ENCODE measurements around the gene SHROOM3. TPM values are rescaled to one million over a fixed set of nuclear protein-coding genes. Genes with fewer than 3 reads are reported as not detected.

The SHROOM3 gene
- total RNA-seq, 2 donors from 2014 or later: 30.6 to 30.9 TPM

DNA sequence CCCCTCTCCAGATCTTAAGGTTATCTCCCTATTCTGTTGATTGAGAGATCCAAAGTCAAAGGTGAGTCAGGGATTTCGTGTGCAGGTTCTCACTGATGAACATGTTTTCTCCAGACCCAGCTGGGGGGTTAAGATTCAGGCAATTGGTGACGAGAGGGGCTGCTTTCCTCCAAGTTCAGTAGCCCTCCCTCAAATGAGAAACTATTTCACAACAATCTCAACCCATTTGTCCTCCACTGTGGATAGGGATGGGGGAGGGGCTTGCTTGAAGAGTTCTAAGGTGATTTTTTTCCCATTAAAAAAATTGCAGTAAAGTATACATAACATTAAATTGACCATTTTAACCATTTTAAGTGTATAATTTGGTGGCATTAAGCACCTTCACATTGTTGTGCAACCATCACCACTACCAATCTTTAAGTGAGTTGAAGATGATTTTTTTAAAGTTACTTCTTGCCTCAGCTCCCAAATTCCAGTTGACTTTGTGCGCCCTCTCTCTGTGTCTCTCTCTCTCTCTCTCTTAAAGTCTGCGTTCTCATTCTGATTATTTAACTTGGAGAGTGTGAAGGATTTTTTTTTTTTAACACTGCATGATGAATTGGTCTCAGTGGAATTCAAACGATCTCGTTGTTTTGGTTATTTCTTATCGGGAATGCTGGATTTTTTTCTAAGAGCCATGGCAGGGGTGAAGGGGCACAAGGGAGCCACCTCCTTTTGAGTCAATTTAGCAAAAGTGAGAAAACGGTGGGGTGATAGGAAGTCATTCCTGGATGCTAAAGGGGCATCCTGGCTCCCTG, 175.9 kb downstream of the SHROOM3 start:
- no peak for TF ChIP-seq CTCF (IDR thresholded peaks at IDR 0.05)
- Histone ChIP-seq H3K9me3 (no peaks in the 10 kb centered on the region), H3K4me3 (no peak overlapping the region), H3K4me1 (peaks cover 0 to 17% of the 10 kb centered on the region in 2 donors), H3K27me3 (no peaks in the 10 kb centered on the region), H3K27ac (peak overlapping the region; percentile 37 to 48), H3K36me3 (no peaks in the 10 kb centered on the region)
- DNase-seq (ENCODE audit: low spot score): no peak

GRCh38 chr4:76611616-76612207, 176.7 kb downstream of the SHROOM3 start:
- peaks cover 0 to 17% of the 10 kb centered on the region in 2 donors for H3K4me1 ChIP-seq
- no peak for TF ChIP-seq CTCF (IDR thresholded peaks at IDR 0.05)
- peak overlapping the region; percentile 37 to 48 for H3K27ac ChIP-seq
- H3K36me3 ChIP-seq: no peaks in the 10 kb centered on the region
- no peak overlapping the region for H3K4me3 ChIP-seq
- DNase-seq (ENCODE audit: low spot score): no peak
- H3K27me3 ChIP-seq: no peaks in the 10 kb centered on the region
- H3K9me3 ChIP-seq: no peaks in the 10 kb centered on the region

DNA sequence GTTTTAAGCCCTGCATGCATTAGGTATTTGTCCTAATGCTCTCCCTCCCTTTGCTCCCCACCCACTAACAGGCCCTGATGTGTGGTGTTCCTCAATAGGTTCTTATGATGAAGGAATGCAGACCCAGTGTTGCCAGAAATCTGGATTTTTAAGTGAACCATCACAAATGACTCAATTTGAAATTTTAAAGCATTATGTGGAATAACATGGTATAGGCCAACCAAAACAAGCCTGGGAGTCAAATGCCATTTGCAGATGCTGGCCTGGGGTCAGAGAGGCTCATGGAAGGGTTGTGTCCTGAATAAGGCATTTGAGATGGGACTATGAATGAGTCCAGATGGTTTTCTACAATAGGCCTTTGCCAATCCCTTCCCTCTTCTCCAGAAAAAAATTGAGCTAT, 179.6 kb downstream of the SHROOM3 start:
- Histone ChIP-seq H3K4me1 (peaks cover 0 to 4% of the 10 kb centered on the region in 2 donors), H3K4me3 (no peak overlapping the region), H3K9me3 (no peaks in the 10 kb centered on the region), H3K36me3 (no peaks in the 10 kb centered on the region), H3K27me3 (no peaks in the 10 kb centered on the region), H3K27ac (no peak overlapping the region)
- no peak for TF ChIP-seq CTCF (IDR thresholded peaks at IDR 0.05)
- DNase-seq (ENCODE audit: low spot score): no peak

GRCh38 chr4:76615999-76616398, 181.0 kb downstream of the SHROOM3 start:
- Histone ChIP-seq H3K9me3 (no peaks in the 10 kb centered on the region), H3K27me3 (no peaks in the 10 kb centered on the region), H3K4me3 (no peak overlapping the region), H3K27ac (no peak overlapping the region), H3K4me1 (peaks cover 0 to under 1% of the 10 kb centered on the region in 2 donors), H3K36me3 (no peaks in the 10 kb centered on the region)
- no peak for TF ChIP-seq CTCF (IDR thresholded peaks at IDR 0.05)
- no peak for DNase-seq (ENCODE audit: low spot score)

DNA sequence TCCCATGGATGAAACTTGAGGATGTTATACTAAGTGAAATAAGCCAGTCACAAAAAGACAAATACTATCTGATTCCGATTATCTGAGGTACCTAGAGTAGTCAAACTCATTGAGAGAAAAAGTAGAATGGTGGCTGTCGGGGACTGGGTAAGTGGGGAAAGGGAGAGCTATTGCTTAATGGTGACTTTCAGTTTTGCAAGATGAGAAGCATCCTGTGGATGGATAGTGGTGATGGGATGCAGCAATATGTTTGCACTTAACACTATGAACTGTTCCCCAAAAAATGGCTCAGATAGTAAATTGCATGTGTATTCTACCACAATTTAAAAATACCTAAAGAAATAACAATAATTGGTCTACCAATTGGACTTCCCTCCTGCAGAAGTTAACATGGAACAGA, 181.5 kb downstream of the SHROOM3 start:
- no peak overlapping the region for H3K27ac ChIP-seq
- no peak for TF ChIP-seq CTCF (IDR thresholded peaks at IDR 0.05)

More for the DNA sequence above, 181.5 kb downstream of the SHROOM3 start:
- Histone ChIP-seq H3K27me3 (no peaks in the 10 kb centered on the region), H3K9me3 (no peaks in the 10 kb centered on the region), H3K4me1 (no peaks in the 10 kb centered on the region), H3K4me3 (no peak overlapping the region), H3K36me3 (no peaks in the 10 kb centered on the region)
- no peak for DNase-seq (ENCODE audit: low spot score)
